Activated naive CD4-positive, alpha-beta T cell treated with anti-CD3 and anti-CD28 coated beads, Interleukin-2, amount 50 U/mL, for 16 hours (primary cell): ENCODE data around the gene ABHD12.

Experiments
- DNase-seq: peaks from one replicate; pipeline ENCODE4 v3.0.0-alpha.2; 2020

The ABHD12 gene

GRCh38 chr20:25254986-25255680 is 135.5 kb downstream of the ABHD12 start:
- DNase-seq, result no peak

GRCh38 chr20:25254571-25254970 is 136.1 kb downstream of the ABHD12 start:
- no peak for DNase-seq

GRCh38 chr20:25253606-25254275 is 136.9 kb downstream of the ABHD12 start:
- DNase-seq, result no peak

- DNase-seq, result no peak
Measured at GRCh38 chr20:25252686-25253421, 137.8 kb downstream of the ABHD12 start.

- no peak for DNase-seq
Measured at GRCh38 chr20:25252230-25252651, 138.4 kb downstream of the ABHD12 start.

GRCh38 chr20:25251558-25251957 is 139.1 kb downstream of the ABHD12 start:
- DNase-seq, result no peak

GRCh38 chr20:25251019-25251418 is 139.6 kb downstream of the ABHD12 start:
- DNase-seq, result no peak

GRCh38 chr20:25250508-25250907 is 140.1 kb downstream of the ABHD12 start:
- no peak for DNase-seq
